ENCODE data around the gene OLFM3. TPM values are rescaled to one million over a fixed set of nuclear protein-coding genes. Genes with fewer than 3 reads are reported as not detected.

The OLFM3 gene
- total and polyA plus RNA-seq, 2 donors (not counting 3 experiments of a cell fraction or from before 2014, with no cell fraction given), result not detected

DNA sequence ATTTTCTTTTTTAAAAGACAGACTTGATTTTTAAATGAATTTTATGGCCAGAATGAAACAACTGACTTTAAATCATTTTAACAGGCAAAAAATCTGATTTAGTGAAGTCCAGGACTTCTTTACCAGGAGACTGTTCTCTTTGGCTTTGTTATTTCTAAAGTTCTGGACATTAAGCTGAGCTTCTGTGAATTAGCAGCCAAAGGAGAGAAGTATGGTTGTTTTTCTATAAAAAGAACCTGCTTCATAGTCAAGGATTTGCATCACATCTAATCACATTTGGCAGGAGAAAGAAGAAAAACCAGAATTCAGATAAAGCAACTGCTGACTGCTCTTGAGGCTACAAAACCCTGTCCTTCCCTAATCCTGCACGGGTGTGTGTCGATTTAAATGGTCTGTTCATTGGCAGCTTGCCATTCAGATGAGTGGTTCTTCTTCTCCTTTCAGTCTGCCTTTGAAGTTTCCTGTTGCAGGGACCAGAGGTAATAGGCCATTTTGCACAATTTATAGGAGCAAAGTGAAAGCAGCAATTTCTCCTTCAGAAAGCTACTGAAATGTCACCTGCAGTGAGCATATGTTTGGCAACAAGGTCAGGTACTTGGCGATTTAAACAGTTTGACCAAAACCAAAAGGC is 215.4 kb downstream of the OLFM3 start:
- Histone ChIP-seq H3K9me3 (replicated peaks; ENCODE audit: control insufficient read depth, insufficient read depth, low read length) (no peaks in the 10 kb centered on the region), H3K27ac (ENCODE audit: insufficient read depth, low read depth, low read length) (no peak overlapping the region), H4K20me1 (replicated peaks; ENCODE audit: control insufficient read depth, extremely low read depth, insufficient read depth, low read length) (no peaks in the 10 kb centered on the region), H3K9me1 (replicated peaks; ENCODE audit: control insufficient read depth, extremely low read depth, insufficient read depth, low read length) (no peaks in the 10 kb centered on the region), H3K4me2 (ENCODE audit: insufficient read depth, low read length) (no peak overlapping the region), H3K36me3 (ENCODE audit: control insufficient read depth in 2 of 2, extremely low read depth in 1 of 2, insufficient read depth in 2 of 2, low read length in 2 of 2) (no peaks in the 10 kb centered on the region), H3K4me1 (ENCODE audit: control insufficient read depth, extremely low read depth, insufficient read depth, low read length) (no peaks in the 10 kb centered on the region), H3K9ac (replicated peaks; ENCODE audit: extremely low read depth, insufficient read depth, low read length) (no peak overlapping the region), H3K27me3 (ENCODE audit: control insufficient read depth in 2 of 2, insufficient read depth in 2 of 2, low read length in 2 of 2) (no peaks in the 10 kb centered on the region), H3K79me2 (ENCODE audit: control insufficient read depth, insufficient read depth, low read length) (no peaks in the 10 kb centered on the region), H2AFZ (ENCODE audit: low read depth, low read length) (no peak overlapping the region), H3K4me3 (replicated peaks in 1 of 3; ENCODE audit: insufficient read depth in 1 of 3, low read depth in 1 of 3, low read length in 3 of 3) (no peak overlapping the region)
- no TSS peak for BruUV-seq (replicated peaks)
- no peak for FAIRE-seq
- no peak for DNase-seq (ENCODE audit: low read depth, low spot score)
- intact Hi-C loops (cut with micrococcal nuclease), result no loop called here
- CTCF ChIA-PET, result interaction anchor here (1.0 kb wide), 1 partner anchor 12 kb away, joined by 3 read pairs; no protein-coding TSS in a partner anchor
- POLR2A ChIA-PET, result no interaction called here
- no peak for TF ChIP-seq FOS (IDR thresholded peaks at IDR 0.05; ENCODE audit: borderline replicate concordance, insufficient read depth, low read length)
- TF ChIP-seq POLR2AphosphoS5 (IDR thresholded peaks at IDR 0.05; ENCODE audit: insufficient read depth, low read depth, low read length), result no peak
- TF ChIP-seq POLR2A (IDR thresholded peaks at IDR 0.05; ENCODE audit: low read depth, low read length), result no peak
- TF ChIP-seq MYC (IDR thresholded peaks at IDR 0.05; ENCODE audit: low read depth, low read length), result no peak
- TF ChIP-seq EZH2 (IDR thresholded peaks at IDR 0.05; ENCODE audit: borderline replicate concordance, low read depth, low read length, severe bottlenecking), result no peak
- TF ChIP-seq GATA2 (IDR thresholded peaks at IDR 0.05; ENCODE audit: insufficient read depth, insufficient read length, low read depth, low read length), result no peak
- no peak for TF ChIP-seq JUN (IDR thresholded peaks at IDR 0.05; ENCODE audit: borderline replicate concordance, insufficient read depth, insufficient read length, low read depth)
- TF ChIP-seq, protein P1, sequence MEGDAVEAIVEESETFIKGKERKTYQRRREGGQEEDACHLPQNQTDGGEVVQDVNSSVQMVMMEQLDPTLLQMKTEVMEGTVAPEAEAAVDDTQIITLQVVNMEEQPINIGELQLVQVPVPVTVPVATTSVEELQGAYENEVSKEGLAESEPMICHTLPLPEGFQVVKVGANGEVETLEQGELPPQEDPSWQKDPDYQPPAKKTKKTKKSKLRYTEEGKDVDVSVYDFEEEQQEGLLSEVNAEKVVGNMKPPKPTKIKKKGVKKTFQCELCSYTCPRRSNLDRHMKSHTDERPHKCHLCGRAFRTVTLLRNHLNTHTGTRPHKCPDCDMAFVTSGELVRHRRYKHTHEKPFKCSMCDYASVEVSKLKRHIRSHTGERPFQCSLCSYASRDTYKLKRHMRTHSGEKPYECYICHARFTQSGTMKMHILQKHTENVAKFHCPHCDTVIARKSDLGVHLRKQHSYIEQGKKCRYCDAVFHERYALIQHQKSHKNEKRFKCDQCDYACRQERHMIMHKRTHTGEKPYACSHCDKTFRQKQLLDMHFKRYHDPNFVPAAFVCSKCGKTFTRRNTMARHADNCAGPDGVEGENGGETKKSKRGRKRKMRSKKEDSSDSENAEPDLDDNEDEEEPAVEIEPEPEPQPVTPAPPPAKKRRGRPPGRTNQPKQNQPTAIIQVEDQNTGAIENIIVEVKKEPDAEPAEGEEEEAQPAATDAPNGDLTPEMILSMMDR (IDR thresholded peaks at IDR 0.05; ENCODE audit: extremely low read depth in 1 of 2, insufficient read depth in 1 of 2, low read depth in 1 of 2, low read length in 2 of 2), result no peak
- TF ChIP-seq, protein P2, sequence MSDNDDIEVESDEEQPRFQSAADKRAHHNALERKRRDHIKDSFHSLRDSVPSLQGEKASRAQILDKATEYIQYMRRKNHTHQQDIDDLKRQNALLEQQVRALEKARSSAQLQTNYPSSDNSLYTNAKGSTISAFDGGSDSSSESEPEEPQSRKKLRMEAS (IDR thresholded peaks at IDR 0.05; ENCODE audit: insufficient read depth, insufficient read length), result no peak
- dilution Hi-C loops (cut with MboI; ENCODE audit: extremely low pct_ligation_motif_present, low sequenced_read_pairs), result no loop called here

Measured in endothelial cell of umbilical vein (primary cell).